ENCODE data around the gene HEATR5A. TPM values are rescaled to one million over a fixed set of nuclear protein-coding genes. Genes with fewer than 3 reads are reported as not detected.

HEATR5A gene
- polyA plus RNA-seq, 2 of the 4 experiments (the other 2 are of a cell fraction): 29.5 to 49.5 TPM

GRCh38 chr14:31275731-31276130 lies 144.6 kb downstream of the HEATR5A start:
- Histone ChIP-seq H3K4me1 (no peaks in the 10 kb centered on the region), H3K4me2 (no peak overlapping the region), H3K27ac (no peak overlapping the region), H3K9me3 (0 out of 3 replicates have a peak, but pooled peaks cover 15% of the 10 kb centered on the region), H3K4me3 (no peak overlapping the region)
- TF ChIP-seq ZFP36 (IDR thresholded peaks at IDR 0.05; ENCODE audit: borderline replicate concordance, partially characterized antibody) (peak; percentile 90), HOXA7 (CRISPR knock-in tag; IDR thresholded peaks at IDR 0.05) (no peak), HOXB13 (CRISPR knock-in tag; IDR thresholded peaks at IDR 0.05; ENCODE audit: low read depth) (no peak), ATOH8 (CRISPR knock-in tag; IDR thresholded peaks at IDR 0.05; ENCODE audit: low read depth) (no peak), MYC (IDR thresholded peaks at IDR 0.05; ENCODE audit: borderline replicate concordance, low read length) (no peak), FOSL2 (IDR thresholded peaks at IDR 0.05) (no peak), FOSL2 (CRISPR knock-in tag; IDR thresholded peaks at IDR 0.05) (no peak), PHF8 (IDR thresholded peaks at IDR 0.05; ENCODE audit: borderline replicate concordance, low read depth) (no peak), HOXB5 (CRISPR knock-in tag; IDR thresholded peaks at IDR 0.05) (no peak)
- ATAC-seq (no peak), FAIRE-seq (no peak), DNase-seq (ENCODE audit: low read depth in 1 of 2, low spot score in 1 of 2) (peak in 1 of 2 experiments; percentile 25)
- ChIA-PET CTCF (interaction anchor here (0.9 kb wide), 1 partner anchor 11 kb away, joined by 4 read pairs; no protein-coding TSS in a partner anchor), POLR2A (no interaction called here)

DNA sequence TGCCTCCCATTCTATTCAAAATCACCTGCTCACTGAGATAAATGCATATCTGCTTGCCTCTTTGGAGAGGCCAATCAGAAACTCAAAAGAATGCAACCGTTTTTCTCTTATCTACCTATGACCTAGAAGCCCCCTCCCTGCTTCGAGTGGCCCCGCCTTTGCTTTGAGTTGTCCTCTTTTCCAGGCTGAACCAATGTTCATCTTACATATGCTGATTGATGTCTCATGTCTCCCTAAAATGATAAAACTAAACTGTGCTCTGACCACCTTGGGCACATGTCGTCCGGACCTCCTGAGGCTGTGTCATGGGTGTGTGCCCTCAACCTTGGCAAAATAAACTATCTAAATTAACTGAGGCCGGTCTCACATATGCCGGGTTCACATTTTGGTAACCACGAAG lies 148.7 kb downstream of the HEATR5A start:
- POLR2A ChIA-PET: interaction anchor here (0.6 kb wide), 1 partner anchor 237 kb away, joined by 6 read pairs; no protein-coding TSS in a partner anchor
- WGBS (ENCODE audit: missing lambda C conversion rate): 83% methylated on average over 8 of the region's 8 CpGs
- H3K4me1 ChIP-seq: no peaks in the 10 kb centered on the region
- TF ChIP-seq ZFP36 (IDR thresholded peaks at IDR 0.05; ENCODE audit: borderline replicate concordance, partially characterized antibody) (no peak), BHLHE40 (IDR thresholded peaks at IDR 0.05; ENCODE audit: low read depth, low read length) (no peak), ESRRA (IDR thresholded peaks at IDR 0.05; ENCODE audit: borderline replicate concordance, low read length) (no peak), RCOR1 (IDR thresholded peaks at IDR 0.05; ENCODE audit: low read depth, low read length) (no peak), BCL3 (IDR thresholded peaks at IDR 0.05) (no peak), HOXB13 (CRISPR knock-in tag; IDR thresholded peaks at IDR 0.05; ENCODE audit: low read depth) (no peak), SMC3 (IDR thresholded peaks at IDR 0.05) (no peak), MAZ (IDR thresholded peaks at IDR 0.05; ENCODE audit: borderline replicate concordance, low read depth, low read length) (no peak), MYC (IDR thresholded peaks at IDR 0.05; ENCODE audit: borderline replicate concordance, low read length) (no peak), POLR2A (IDR thresholded peaks at IDR 0.05; ENCODE audit: low read length) (no peak), RFX5 (IDR thresholded peaks at IDR 0.05) (no peak), PBX3 (IDR thresholded peaks at IDR 0.05) (no peak), EHMT2 (IDR thresholded peaks at IDR 0.05; ENCODE audit: low read depth) (no peak), EP300 (IDR thresholded peaks at IDR 0.05) (no peak), TFCP2L1 (CRISPR knock-in tag; IDR thresholded peaks at IDR 0.05) (no peak), KDM5A (IDR thresholded peaks at IDR 0.05) (no peak), JUN (IDR thresholded peaks at IDR 0.05) (no peak)
- TF ChIP-seq, protein P1, sequence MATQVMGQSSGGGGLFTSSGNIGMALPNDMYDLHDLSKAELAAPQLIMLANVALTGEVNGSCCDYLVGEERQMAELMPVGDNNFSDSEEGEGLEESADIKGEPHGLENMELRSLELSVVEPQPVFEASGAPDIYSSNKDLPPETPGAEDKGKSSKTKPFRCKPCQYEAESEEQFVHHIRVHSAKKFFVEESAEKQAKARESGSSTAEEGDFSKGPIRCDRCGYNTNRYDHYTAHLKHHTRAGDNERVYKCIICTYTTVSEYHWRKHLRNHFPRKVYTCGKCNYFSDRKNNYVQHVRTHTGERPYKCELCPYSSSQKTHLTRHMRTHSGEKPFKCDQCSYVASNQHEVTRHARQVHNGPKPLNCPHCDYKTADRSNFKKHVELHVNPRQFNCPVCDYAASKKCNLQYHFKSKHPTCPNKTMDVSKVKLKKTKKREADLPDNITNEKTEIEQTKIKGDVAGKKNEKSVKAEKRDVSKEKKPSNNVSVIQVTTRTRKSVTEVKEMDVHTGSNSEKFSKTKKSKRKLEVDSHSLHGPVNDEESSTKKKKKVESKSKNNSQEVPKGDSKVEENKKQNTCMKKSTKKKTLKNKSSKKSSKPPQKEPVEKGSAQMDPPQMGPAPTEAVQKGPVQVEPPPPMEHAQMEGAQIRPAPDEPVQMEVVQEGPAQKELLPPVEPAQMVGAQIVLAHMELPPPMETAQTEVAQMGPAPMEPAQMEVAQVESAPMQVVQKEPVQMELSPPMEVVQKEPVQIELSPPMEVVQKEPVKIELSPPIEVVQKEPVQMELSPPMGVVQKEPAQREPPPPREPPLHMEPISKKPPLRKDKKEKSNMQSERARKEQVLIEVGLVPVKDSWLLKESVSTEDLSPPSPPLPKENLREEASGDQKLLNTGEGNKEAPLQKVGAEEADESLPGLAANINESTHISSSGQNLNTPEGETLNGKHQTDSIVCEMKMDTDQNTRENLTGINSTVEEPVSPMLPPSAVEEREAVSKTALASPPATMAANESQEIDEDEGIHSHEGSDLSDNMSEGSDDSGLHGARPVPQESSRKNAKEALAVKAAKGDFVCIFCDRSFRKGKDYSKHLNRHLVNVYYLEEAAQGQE (IDR thresholded peaks at IDR 0.05): no peak
- H3K4me3 ChIP-seq: no peak overlapping the region
- DNase-seq (ENCODE audit: low read depth in 1 of 2, low spot score in 1 of 2) (no peak), ATAC-seq (no peak), FAIRE-seq (no peak)
- H3K4me2 ChIP-seq: no peak overlapping the region
- H3K9me3 ChIP-seq: 0 out of 3 replicates have a peak, but pooled peaks cover 10% of the 10 kb centered on the region
- H3K27ac ChIP-seq: no peak overlapping the region
- CTCF ChIA-PET: interaction anchor here (0.8 to 1.5 kb wide), 3 partner anchors 9 to 55 kb away, joined by 3 to 5 read pairs (median 4); no protein-coding TSS in a partner anchor
